Inferior parietal cortex (tissue), 1 donor: Measurements from ENCODE around the gene CDCA3.
"Not testable (repeated sequence)": the region's sequence is repeated elsewhere in the genome, so short reads cannot be mapped to it uniquely, and the experiment has no call there.

Experiments used
- DNase-seq: peaks from one replicate; pipeline ENCODE4 v3.0.0-alpha.2; 2016; ENCODE audit errors: extremely low spot score

CDCA3 gene

DNA sequence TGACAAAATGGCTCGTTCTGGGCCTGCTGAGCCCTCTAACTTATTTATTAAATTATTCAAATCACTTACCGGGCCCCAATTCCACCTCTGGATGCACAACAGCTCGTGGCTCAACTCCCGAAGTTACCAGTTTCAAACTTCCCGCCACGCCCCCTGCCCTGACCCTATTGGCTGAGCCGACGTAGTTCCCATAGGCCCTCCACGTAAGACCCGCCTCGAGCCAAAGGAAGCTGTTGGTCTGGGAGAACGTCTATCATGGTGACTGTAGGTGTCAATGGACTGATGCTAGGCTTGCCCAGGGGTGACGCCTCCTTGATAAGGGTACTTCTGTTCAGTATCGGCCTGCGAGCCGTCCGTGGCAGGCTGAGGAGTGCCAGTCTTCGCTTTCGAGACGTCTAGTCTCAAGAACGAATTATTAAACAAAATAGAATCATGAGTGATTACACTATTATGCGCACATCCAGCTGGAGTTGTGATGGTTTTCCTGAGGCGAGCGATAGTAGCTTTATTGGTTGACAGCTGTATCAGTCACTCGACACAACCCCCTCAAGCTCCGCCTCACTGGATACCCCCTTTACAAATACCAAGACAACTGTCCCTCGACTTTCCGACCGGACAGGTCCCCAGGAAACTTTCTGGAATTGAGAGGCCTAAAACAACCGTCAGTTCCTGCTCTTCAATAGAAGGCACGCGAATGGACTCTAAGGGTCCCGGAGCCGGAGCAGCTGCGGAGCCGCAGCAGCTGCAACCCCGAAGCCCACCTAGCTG, at the start of gene CDCA3:
Gene CDCA3, minus strand, starts transcription at position 134 of the 768 bp plus-strand sequence. CDS start 334 bp downstream, outside the sequence.
- DNase-seq: peak; percentile 97

DNA sequence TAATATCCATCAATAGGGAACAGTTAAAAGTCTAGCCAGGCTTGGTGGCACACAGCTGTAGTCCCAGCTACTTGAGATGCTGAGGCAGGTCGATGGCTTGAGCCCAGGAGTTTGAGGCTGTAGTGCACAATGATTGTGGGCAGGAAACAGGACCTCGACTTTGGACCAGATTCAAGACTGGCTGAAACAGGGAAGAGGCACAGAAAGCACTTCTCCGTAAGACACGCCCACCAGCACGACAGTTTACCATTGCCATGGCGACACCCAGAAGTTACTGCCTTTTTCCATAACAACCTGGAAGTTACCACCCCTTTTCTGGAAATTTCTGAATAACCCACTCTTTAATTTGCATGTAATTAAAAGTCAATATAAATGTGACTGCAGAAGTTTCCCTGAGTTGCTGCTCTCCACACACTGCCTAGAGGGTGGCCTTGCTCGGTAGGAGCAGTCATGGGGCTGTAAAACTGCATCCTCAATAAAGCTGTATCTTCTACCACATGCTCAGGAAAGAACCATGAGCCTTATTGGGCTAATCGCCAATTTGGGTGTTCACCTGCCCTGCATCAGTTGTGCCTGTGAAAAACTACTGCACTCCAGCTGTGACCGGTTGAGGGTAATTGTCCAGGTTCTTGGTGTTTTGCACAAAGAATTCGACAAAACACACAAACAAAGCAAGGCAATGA, 48.9 kb upstream of the CDCA3 start:
- DNase-seq: no peak

DNA sequence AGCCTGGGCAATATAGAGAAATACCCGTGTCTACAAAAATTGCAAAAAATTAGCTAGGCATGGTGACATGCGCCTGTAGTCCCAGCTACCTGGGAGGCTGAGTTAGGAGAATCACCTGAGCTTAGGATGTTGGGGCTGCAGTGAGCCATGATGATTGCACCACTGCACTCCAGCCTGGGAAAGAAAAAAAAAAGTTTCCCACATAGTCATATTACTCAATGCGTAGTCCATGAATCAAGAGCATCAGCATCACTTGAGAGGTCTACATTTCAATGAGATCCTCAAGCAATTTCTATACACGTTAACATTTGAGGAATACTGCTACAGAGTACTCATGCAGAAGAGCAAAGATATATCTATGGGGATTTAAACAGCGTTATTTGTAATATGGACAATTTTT, 48.3 kb upstream of the CDCA3 start:
- no peak for DNase-seq

DNA sequence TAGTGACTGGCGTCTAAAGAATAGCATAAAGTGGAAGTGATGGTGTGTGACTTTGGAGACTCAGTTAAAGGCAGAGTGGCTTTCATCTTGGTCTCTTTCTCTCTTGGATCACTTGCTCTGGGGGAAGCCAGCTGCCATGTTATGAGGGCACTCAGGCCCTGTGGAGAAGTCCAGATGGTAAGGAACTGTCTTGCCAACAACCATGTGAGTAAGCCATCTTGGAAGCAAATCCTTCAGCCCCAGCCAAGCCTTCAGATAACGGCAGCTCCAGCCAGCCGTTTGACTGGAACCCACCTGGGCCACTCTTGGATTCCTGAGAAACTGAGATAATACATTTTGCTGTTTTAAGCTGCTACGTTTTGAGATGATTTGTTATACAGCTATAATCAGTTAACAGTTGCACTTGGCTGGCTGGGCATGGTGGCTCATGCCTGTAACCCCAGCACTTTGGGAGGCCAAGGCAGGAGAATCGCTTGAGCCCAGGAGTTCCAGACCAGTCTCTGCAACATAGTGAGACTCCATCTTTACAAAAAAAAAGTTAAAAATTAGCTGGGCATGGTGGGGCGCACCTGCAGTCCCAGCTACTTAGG, 45.9 kb upstream of the CDCA3 start:
- DNase-seq: no peak

DNA sequence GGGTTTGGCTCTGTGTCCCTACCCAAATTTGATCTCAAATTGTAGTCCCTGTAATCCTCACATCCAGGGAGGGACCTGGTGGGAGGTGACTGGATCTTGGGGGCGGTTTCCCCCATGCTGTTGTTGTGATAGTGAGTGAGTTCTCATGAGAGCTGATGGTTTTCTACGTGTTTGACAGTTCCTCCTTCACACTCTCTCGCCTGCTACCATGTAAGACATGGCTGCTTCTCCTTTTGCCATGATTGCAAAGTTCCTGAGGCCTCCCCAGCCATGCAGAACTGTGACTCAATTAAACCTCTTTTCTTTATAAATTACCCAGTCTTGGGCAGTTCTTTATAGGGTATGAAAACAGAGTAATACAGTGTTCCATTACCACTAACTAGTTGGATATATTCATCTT, 43.2 kb upstream of the CDCA3 start:
- DNase-seq: no peak

DNA sequence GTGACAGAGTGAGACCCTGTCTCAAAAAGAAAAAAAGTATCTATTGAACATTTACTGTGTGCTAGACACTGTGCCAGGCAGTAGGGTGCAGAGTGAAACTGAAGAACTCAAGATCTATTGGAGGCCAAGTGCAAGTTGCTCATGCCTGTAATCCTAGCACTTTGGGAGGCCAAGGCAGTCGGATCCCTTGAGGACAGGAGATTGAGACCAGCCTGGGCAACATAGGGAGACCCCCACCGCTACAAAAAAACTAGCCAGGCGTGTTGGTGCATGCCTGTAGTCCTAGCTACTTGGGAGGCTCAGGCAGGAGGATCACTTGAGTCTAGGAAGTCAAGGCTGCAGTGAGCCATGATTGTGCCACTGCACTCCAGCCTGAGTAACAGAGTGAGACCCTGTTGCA, 41.6 kb upstream of the CDCA3 start:
- not testable (repeated sequence) for DNase-seq

DNA sequence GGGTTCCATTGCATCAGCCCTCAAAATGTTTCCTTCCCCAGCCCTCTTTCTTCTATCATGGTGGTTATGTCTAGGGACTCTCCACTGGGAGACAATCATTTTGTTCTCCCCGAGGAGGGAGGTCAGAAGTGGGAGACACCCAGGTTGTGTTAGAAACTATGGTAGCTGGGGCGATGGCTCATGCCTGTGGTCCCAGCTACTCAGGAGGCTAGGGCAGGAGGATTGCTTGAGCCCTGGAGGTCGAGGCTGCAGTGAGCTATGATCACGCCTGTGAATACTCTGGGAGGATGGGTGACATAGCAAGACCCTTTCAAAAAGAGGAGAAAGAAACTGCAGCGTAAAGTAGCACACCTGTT, 40.5 kb upstream of the CDCA3 start:
- no peak for DNase-seq

DNA sequence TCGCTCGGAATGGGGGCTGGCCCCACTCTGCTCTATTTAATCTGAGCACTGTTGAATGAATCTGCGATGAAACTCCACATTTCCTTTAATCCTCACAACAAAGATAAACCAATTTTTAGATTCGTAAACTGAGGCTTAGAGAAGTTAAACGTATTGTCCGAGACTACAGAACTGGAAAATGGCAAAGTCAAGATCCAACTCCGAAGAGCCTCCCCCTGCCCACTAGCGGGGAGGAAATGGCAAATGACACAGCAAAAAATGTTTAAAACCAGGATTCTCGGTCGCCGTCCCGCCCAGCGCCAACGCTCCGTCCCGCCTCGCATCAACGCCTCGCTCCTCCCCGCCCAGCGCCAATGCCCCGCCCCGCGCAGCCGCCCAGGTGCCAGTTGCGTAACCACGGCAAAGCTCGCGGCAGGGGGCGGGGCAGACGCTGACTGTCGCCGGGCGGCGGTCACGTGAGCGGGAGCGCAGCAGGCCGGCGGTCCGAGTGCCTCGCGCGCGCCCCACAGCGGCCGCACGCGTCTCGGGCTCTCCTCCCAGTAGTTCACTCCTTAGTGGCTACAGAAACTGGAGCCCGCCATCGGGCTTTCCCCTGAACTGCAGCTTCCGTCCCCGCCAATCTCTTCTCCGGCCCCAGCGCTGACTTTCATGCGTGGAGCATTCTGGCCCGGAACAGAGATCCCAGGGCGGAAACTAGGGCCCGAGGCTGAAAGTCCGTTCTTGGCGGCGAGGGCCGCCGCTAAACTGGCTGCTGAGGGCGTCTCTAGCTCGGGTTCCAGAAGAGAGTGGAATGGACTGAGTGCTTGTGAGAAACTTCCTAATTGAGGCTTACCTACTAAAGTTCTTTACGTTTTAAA, 39.9 kb upstream of the CDCA3 start:
- DNase-seq: peak; percentile 96

DNA sequence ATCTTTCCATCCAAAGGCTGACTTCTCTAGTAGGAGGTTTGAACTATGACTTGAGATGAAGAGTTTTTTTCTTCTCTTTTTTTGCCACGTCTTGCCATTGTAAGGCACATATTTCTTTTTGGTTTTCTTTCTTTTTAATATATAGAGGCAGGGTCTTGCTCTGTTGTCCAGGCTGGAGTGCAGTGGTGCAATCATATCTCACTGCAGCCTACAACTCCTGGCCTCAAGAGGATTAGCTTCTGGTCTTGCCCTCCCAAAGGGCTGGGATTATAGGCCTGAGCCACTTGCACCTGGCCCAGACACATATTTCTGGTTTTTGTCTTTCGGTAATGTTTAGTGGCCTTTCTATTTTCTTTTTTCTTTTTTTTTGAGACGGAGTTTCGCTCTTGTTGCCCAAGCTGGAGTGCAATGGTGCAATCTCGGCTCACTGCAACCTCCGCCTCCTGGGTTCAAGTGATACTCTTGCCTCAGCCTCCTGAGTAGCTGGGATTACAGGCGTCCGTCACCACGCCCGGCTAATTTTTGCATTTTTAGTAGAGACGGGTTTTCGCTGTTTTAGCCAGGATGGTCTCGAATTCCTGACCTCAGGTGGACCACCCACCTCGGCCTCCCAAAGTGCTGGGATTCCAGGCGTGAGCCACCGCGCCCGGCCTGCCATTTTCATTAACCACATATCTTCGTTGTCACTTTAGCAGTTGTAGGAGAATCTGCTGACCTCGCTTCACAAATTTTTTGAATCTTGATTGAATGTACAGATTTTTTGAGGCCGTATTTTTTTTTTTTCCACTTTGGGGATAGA, 38.9 kb upstream of the CDCA3 start:
- DNase-seq: not testable (repeated sequence)

DNA sequence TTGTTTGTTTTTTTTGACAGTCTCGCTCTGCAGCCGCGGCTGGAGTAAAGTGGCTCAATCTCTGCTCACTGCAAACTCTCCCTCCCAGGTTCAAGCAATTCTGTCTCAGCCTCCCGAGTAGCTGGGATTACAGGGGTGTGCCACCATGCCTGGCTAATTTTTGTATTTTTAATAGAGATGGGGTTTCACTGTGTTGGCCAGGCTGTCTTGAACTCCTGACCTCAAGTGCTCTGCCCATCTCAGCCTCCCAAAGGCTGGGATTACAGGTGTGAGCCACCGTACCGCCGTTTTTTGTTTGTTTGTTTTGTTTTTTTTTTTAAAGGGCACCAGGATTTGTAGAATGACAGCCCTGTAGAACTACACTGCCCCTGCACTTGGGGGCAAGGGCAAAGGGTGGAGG, 37.7 kb upstream of the CDCA3 start:
- DNase-seq: not testable (repeated sequence)

DNA sequence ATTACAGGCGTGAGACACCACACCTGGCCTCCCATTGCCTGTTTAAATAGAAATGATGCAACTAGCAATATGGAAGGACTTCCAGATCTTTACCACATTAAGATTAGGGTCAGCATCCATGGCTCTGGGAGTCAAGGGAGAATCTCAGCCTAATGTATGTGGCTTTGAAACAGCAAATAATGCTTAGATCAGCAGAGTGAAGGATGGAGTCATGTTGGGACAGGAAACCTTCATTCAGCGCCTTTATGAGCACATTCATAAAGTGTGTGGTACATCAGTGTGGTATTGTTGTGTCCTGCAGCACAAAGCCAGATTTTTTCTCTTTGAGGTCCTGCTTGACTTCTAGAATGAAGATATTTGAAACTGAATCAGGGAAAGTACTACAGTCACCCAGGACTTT, 37.3 kb upstream of the CDCA3 start:
- DNase-seq: no peak

DNA sequence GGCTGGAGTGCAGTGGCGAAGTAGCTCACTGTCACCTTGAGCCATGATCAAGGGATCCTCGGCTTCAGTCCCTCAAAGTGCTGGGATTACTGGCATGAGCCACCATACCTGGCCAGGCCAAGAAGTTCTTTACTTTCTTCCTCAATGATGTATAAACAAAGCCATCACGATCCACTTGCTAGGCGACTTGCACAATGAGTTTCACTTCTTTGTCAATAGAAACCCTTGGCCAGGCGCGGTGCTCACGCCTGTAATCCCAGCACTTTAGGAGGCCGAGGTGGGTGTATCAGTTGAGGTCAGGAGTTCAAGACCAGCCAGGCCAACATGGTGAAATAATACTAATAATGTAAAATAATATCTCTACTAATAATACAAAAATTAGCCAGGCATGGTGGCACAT, 36.4 kb upstream of the CDCA3 start:
- DNase-seq: no peak

DNA sequence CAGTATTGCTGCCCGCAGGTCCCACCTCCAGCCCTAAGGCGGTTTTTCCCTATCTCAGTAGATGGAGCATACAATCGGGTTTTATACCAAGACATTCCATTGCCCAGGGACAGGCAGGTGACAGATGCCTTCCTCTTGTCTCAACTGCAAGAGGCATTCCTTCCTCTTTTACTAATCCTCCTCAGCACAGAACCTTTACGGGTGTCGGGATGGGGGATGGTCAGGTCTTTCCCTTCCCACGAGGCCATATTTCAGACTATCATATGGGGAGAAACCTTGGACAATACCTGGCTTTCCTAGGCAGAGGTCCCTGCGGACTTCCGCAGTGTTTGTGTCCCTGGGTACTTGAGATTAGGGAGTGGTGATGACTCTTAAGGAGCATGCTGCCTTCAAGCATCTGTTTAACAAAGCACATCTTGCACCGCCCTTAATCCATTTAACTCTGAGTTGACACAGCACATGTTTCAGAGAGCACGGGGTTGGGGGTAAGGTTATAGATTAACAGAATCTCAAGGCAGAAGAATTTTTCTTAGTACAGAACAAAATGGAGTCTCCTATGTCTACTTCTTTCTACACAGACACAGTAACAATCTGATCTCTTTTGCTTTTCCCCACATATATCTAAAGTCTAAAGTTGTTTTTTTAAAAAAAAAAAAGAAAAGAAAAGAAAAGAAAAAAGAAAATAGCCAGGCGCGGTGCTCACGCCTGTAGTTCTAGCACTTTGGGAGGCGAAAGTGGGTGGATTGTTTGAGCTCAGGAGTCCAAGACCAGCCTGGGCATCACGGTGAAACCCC, 35.3 kb upstream of the CDCA3 start:
- DNase-seq: not testable (repeated sequence)

DNA sequence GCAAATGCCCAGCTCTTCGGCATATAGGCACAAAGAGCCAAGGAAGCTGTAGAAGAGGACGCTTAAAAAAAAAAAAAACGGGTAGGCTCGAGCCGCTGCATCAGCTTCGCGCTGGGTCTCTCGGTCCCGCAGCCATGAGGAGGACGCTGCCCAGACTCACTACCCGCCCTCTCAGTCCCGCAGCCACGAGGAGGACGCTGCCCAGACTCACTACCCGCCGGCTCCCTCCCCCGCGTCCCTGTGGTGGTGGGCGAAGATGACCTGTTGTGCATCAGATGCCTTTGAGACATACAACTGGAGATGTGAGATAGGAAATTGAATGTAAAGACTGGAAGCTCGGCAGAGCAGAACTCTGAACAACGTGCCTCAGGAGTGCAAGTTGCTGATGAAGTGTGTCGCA, 33.5 kb upstream of the CDCA3 start:
- DNase-seq: no peak

DNA sequence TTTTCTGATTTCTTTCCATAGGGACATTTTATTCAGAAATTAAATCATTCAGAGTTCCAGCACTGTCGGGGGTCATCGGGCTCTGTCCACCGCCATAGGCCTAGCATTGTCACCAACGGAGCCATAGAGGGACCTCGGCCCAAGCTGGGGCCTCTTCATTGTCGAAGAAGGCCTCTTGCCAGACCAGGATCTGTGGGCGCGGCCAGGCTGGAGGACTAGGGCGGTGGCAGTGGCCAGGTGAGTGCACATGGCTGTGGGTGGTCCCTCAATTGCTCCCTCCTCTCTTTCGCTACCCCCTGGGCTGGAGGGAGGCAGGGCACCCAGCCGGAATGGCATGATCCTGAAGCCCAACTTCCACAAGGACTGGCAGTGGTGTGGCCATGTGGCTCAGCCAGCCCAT, 32.6 kb upstream of the CDCA3 start:
- DNase-seq: no peak

DNA sequence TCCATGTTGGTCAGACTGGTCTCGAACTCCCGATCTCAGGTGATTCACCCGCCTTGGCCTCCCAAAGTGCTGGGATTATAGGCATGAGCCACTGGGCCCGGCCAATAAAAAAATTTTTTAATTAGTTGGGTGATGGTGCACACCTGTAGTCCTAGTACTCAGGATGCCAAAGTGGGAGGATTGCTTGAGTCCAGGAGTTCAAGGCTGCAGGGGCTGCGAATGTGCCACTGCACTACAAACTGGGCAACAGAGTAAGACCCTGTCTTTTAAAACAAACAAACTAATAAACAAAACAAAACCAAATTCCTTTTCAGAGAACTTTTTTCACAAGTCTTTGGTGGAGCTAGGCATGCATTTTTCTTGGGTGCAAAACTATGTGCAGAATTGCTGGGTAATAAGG, 32.2 kb upstream of the CDCA3 start:
- DNase-seq: no peak

DNA sequence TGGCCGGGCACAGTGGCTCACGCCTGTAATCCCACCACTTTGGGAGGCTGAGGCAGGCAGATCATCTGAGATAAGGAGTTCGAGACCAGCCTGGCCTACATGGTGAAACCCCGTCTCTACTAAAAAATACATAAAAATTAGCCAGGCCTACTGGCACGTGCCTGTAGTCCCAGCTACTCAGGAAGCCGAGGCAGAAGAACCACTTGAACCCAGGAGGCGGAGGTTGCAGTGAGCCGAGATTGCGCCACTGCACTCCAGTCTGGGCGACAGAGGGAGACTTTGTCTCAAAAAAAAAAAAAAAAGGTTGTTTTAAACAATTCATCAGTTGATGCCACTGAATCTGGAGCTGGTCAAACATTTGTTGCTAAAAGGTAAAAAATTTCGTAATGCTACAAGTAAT, 28.7 kb upstream of the CDCA3 start:
- DNase-seq: not testable (repeated sequence)

DNA sequence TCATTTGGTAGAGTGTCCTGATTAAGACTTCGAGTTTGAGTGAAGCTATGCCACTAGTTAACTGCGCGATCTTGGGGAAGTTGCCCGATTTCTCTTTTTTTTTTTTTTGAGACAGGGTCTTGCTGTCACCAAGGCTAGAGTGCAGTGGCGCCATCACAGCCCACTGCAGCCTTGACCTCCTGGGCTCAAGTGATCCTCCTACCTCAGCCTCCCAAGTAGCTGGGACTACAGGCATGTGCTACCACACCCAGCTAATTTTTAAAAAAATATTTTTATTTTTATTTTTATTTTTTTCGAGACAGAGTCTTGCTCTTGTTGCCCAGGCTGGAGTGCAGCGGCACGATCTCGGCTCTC, 22.9 kb upstream of the CDCA3 start:
- not testable (repeated sequence) for DNase-seq

DNA sequence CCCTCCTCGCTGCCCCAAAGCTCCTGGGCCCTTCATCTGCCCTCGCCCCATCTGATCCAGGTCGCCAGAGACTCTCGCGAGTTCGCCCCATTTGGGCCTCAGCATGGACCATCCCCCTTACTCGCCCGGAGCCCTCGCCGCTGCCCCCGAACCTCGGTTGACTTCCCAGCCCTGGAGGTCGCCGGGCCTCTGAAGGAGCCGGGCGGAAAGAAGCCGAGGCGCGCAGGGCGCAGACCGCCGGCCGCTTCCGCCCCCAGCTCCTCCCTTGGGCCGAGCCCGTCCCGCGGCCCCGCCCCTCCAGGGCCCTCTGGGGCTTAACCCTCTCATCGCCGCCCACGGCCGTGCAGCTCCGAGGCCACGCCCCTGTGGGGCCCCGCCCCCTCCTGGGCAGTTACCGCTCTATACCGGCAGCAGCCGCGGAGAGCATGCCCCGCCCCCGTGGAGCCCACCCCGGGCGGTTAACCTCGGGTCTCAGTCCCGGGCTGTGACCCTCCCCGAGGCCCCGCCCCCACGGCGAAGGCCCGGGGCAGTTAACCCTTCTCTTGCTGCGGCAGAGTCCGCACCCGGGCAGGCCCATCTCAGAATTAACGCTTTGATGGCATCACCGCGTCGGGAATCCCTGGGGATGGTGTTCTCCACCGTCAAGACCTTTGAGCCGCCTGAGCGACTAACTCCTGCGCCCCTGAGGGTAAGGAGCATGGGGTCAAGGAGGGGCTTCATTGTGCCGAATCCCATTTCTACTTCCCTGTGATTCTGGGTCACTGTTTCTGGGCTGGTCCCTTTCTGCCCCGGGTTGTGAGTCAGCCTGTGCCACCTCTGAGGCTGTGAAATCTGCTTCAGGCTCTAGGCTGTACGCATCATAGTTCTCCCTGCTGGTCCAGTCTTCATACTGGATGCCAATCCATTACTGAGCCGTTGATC, 22.3 kb upstream of the CDCA3 start, which contains the start of gene SPSB2:
Gene SPSB2, minus strand, starts transcription at position 210 of the 921 bp plus-strand sequence. CDS start 402 bp downstream, outside the sequence.
- peak; percentile 88 for DNase-seq
